Glomerular visceral epithelial cell (primary cell): ENCODE data around the gene CCL17.
"Not testable (repeated sequence)": the region's sequence is repeated elsewhere in the genome, so short reads cannot be mapped to it uniquely, and the experiment has no call there.

Source experiments
- DNase-seq: peaks from one replicate; pipeline ENCODE4 v3.0.0-alpha.2; 2016; ENCODE audit errors: extremely low spot score

CCL17 gene

GRCh38 chr16:57395026-57395425 is 9.5 kb upstream of the CCL17 start:
- DNase-seq: no peak

GRCh38 chr16:57396786-57397185 is 7.8 kb upstream of the CCL17 start:
- DNase-seq: no peak

GRCh38 chr16:57397493-57397892 is 7.1 kb upstream of the CCL17 start:
- DNase-seq: not testable (repeated sequence)

GRCh38 chr16:57401943-57402640 is 2.5 kb upstream of the CCL17 start:
- no peak for DNase-seq

- DNase-seq: no peak
Measured at GRCh38 chr16:57405097-57405496, 530 bp downstream of the CCL17 start.

GRCh38 chr16:57406881-57407280 is 2.3 kb downstream of the CCL17 start:
- no peak for DNase-seq

GRCh38 chr16:57407521-57408353 is 3.2 kb downstream of the CCL17 start:
- no peak for DNase-seq

- no peak for DNase-seq
Measured at GRCh38 chr16:57409065-57409464, 4.5 kb downstream of the CCL17 start.

GRCh38 chr16:57409870-57410587 is 5.5 kb downstream of the CCL17 start:
- DNase-seq: no peak

- no peak for DNase-seq
Measured at GRCh38 chr16:57411362-57411976, 6.9 kb downstream of the CCL17 start.

GRCh38 chr16:57412584-57412983 is 8.0 kb downstream of the CCL17 start:
- DNase-seq: no peak

- DNase-seq: no peak
Measured at GRCh38 chr16:57413301-57413730, 8.7 kb downstream of the CCL17 start.

- DNase-seq: no peak
Measured at GRCh38 chr16:57413733-57414132, 9.2 kb downstream of the CCL17 start.

GRCh38 chr16:57416084-57416483 is 11.5 kb downstream of the CCL17 start:
- no peak for DNase-seq

GRCh38 chr16:57419506-57419905 is 14.9 kb downstream of the CCL17 start:
- DNase-seq: no peak

- peak; percentile 50 for DNase-seq
Measured at GRCh38 chr16:57422026-57422944, 17.7 kb downstream of the CCL17 start.

GRCh38 chr16:57423152-57423551 is 18.6 kb downstream of the CCL17 start:
- no peak for DNase-seq

- DNase-seq: no peak
Measured at GRCh38 chr16:57424583-57424982, 20.0 kb downstream of the CCL17 start.

GRCh38 chr16:57426356-57426755 is 21.8 kb downstream of the CCL17 start:
- no peak for DNase-seq

- no peak for DNase-seq
Measured at GRCh38 chr16:57427307-57427706, 22.7 kb downstream of the CCL17 start.

- no peak for DNase-seq
Measured at GRCh38 chr16:57427824-57428223, 23.3 kb downstream of the CCL17 start.
